ENCODE data around the gene SLC10A1. TPM values are rescaled to one million over a fixed set of nuclear protein-coding genes. Genes with fewer than 3 reads are reported as not detected.

SLC10A1 gene
- total RNA-seq, result not detected

GRCh38 chr14:69796797-69797500 lies at the start of gene SLC10A1:
Gene SLC10A1 (minus strand): TSS chr14:69797241. CDS start chr14:69797155, 86 bp downstream.

GRCh38 chr14:69766984-69767368 lies 30.1 kb downstream of the SLC10A1 start, which contains the start of gene SRSF5:
Gene SRSF5 (plus strand): TSS chr14:69767142. CDS start chr14:69768157, 1,015 bp downstream.

Small RNA genes within 50 kb of the gene (small RNA-seq; reads per million reads assigned to genes)
- gene RF00614 (ENCODE audit: low replicate concordance), result not detected

Other genes with a start within 250 kb of the SLC10A1 start
- gene CCDC177, start 222.4 kb downstream of the SLC10A1 start, total RNA-seq, result not detected
- 28.0 TPM for gene SUSD6, start 185.6 kb downstream of the SLC10A1 start, total RNA-seq
- 371 TPM for gene SRSF5, start 30.1 kb downstream of the SLC10A1 start, total RNA-seq
- gene SMOC1, start 82.2 kb upstream of the SLC10A1 start, total RNA-seq, result 3.9 TPM